Left kidney (tissue), 2 donors: ENCODE measurements around the gene DNLZ. TPM values are rescaled to one million over a fixed set of nuclear protein-coding genes. Genes with fewer than 3 reads are reported as not detected.
"Not testable (repeated sequence)": the region's sequence is repeated elsewhere in the genome, so short reads cannot be mapped to it uniquely, and the experiment has no call there.

Source experiments
- DNase-seq: peaks from one replicate; pipeline ENCODE4 v3.0.0-alpha.2; 2013
- polyA plus RNA-seq: library from polyadenylated mRNA; unstranded; fragments of 120-200 nt; gene quantifications from one replicate; pipeline ENCODE4 v1.2.1, GENCODE V29; 2013; ENCODE audit not compliant: insufficient read length

DNLZ gene
- polyA plus RNA-seq, 1 donor = 4.3 TPM

DNA sequence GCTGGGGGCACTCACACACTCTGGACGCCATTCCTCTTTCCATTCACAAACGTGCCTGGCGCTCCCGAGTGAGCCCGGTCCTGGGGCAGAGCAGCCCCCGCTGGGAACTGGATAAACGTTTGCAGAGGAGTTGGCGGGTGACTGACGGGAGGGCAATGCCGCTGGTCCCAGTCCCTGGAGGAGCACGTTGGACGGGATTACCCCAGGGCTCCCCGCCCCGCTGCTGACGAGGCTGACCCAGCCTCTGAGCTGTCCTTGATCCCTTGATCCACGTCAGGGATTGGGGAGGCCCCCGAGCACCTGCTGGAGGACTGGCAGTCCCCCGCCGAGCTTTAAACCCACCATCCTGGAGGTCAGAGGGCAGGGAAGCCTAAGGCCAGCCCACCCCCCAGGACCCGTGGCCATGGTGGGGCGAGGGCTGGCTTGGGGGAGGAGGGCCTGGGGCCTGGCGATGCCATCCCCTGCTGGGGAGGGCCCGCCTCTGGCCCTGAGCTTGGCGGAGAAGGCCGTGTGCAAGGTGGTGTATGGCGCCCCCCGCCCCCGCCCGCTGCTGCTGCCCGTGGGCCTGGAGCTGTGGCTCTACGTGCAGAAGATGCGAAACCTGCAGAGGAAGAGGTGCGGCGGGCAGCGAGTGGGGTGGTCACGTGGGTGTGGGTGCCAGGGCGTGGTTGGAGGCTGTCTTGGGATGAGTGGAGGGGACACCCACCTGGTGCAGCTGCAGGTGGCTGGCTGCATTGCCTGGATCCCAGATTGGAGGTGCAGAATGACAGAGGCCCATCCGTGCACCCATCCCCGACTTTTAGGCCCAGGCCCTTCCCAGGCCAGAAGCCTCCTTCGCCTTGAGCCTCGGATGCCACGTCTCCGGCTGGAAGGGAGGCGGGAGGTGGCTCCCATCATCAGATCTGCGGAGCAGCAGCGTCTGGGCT, 31.7 kb downstream of the DNLZ start:
- DNase-seq = no peak

DNA sequence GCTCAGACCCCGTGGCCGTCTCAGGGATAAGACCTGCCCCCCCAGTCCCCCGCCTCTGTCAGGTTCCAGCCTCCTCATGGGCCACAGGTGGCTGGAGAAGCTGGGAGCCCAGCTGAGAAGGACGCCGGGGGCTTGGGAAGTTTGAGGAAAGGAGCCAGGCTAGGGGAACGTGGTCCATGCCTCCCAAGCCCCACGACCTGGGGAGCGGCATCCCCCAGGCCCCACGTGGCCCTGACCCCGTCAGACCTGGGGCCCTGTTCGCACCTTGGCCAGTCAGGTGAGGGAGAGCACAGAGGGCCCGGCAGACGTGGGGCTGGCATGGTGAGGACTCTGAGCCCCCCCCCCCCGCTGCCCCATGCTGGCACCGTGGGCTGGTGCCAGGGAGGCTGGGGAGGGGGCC, 32.5 kb downstream of the DNLZ start:
- DNase-seq = no peak

DNA sequence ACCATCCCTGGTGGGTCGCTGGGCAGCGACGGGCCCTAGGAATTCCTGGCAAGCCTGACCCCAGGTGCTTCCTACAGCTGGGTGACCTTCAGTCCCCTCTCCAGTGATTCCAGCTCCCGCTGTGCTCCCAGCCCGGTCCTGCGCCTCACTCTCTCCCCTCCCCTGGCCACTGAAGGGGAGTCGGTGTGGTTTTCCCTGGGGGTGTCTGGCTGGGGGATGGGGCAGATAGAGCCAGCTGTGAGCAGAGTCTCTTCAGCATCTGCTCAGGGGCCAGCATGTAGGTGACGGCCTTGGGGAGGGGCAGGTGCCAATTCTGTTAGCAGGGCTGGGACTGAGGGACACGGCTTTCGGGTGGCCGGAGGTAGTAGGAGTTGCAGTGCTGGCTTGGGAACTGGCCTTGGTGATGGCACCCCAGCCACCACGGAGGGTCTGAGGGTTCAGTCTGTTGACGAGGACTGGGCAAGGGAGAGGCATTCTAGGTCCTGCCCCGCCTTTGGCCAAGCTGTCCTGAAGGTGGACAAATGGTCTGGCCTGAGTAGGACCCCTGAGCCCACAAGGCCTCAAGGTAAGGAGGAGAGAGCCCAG, 33.0 kb downstream of the DNLZ start:
- DNase-seq = no peak

DNA sequence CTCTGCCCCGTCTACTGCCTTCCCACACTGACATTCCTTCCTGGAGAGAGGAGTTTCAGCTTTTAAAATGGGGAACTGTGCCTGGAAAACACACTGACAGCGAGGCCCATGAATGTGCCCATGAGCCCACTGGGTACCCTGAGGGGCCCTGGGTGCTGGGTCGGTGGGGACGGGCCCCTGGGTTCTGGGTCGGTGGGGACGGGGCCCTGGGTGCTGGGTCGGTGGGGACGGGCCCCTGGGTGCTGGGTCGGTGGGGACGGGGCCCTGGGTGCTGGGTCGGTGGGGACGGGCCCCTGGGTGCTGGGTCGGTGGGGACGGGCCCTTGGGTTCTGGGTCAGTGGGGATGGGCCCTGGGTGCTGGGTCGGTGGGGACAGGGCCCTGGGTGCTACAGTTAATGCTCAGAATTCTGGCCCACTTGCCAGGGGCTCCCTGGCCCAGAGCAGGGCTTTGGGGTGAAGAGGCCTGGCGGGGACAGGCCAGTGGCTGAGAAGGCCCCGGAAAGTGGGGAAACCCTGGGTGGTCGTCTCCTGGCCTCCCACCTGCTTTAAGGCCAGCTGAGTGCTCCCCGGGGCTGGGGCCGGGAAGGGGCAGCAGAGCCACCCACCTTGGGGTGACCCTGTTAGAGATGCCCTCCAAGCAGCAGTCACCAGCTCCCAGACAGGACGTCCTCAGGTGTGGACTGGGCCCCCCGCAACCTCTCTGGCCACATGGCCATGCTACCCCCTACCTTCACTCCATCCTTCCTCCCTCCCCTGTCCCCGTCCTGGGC, 33.7 kb downstream of the DNLZ start:
- DNase-seq = no peak

DNA sequence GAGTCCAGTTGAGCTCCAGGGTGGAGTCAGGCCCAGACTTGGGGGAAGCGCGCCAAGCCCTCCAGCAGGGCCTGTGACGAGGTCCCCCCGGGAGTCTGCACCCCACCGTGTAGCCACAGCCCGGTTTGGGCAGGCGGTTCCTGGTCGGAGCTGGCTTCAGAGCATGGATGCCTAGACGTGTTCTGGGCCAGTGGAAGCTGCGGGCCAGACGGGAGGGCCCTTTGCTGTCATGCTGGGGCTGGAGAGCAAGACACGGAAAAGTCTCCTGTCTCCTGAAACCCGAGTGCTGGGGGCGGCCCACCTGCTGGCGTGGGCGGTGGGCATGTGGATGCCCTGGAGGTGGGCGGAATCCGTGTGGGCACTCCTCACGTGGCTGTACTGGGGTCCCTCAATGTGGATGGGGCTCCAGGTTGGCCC, 34.3 kb downstream of the DNLZ start:
- no peak for DNase-seq

- no peak for DNase-seq
Observed at GRCh38 chr9:136328622-136329041, 34.9 kb downstream of the DNLZ start.

- DNase-seq = no peak
Observed at GRCh38 chr9:136328011-136328621, 35.4 kb downstream of the DNLZ start.

GRCh38 chr9:136327304-136327974, 36.1 kb downstream of the DNLZ start, which contains the start of gene GPSM1:
Gene GPSM1 (plus strand): TSS chr9:136327539. CDS start chr9:136327696, 157 bp downstream.
- DNase-seq = no peak

GRCh38 chr9:136326761-136327303, 36.7 kb downstream of the DNLZ start:
- no peak for DNase-seq

DNA sequence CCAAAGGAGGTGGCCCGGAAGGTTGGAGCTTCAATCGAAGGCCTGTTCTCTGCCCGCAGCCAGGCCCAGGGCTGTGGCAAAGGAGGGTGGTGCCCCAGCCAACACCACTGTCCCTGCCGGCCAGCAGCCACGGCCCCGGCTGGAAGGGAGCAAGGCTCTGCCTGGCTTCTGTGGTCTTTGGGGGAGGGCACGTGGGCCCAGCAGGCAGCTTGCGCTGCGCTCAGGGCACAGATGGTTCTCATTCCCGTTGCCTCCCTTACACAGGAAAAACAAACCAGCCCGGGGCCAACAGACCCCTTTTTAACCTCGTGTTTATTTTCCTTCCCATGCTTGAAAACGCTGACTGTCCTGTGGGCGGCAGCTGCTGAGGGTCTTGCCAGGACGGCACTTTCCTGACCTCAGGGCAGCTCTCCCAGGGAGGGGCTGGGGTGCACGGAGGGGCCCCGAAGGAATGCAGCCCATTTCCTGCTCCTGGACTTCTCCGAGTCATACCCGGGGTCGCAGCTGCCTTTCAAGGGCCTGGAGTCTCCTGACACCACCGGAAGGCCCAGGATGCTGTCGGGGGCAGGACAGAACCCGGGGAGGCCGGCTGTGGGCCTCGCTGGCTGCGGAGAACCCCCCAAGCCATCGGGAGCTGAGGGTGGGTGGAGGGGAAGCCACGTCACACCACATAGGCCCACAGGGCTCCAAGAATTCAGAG, 37.3 kb downstream of the DNLZ start:
- DNase-seq = no peak

DNA sequence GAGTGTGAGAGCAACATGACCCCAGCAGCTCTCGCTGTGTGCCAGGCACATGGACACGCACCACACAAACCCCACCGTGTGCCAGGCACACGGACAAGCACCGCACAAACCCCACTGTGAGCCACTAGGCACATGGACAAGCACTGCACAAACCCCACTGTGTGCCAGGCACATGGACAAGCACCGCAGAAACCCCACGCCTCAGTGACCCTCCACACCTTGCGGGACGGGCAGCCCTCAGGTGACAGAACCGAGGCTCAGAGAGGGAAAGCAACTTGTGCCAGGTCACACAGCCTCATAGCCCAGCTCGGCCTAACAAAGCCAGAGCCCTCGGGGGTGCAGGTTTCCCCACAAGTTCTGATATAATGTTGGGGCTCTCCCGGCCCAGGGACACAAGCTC, 38.2 kb downstream of the DNLZ start:
- DNase-seq = no peak

- DNase-seq = no peak
Observed at GRCh38 chr9:136324501-136325300, 38.8 kb downstream of the DNLZ start.

- no peak for DNase-seq
Observed at GRCh38 chr9:136323371-136323789, 40.2 kb downstream of the DNLZ start.

DNA sequence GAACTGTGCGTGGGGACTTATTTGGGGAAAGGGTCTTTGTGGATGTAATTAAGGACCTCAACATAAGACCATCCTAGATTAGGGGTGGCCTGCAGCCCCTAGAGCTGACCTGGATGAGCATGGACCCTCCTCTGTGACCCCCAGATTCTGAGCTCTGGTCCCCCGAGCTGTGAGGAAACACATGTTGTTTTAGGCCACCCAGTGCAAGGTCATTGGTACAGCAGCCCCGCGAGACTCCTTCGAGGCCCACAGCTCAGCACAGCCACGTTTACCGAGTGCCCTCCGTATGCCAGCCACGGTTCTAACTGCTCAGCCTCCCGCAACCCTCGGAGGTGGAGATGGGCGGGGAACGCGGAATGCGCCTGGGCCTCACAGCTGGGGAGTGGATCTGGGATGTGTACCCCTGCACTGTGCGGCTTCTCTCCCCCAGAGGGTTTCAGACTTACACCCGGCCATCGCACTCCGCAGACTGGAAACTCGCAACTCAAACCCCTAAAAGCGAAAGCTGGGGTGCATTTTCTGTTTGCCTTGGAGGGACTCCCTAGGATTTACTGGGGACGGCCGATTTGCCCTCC, 40.7 kb downstream of the DNLZ start:
- no peak for DNase-seq

DNA sequence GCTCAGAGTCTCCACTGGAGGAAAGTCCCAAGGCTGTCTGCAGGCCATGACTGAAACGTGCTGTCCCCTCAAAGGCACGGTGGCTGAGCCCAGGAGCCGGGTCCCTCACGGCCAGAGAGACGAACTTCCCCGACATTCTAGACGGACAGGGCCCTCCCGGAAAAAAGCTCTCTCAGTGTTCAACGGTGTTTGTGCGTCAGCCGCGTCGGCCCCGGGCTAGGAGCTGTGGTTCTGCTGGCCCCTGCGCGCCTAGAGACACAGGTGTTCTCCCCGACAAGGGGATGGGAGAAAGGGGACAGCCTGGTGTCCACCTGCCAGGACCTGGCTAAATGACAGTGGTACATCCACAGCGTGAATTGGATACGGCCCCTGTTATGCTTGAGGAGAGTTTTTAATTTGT, 42.0 kb downstream of the DNLZ start:
- no peak for DNase-seq

- DNase-seq = not testable (repeated sequence)
Observed at GRCh38 chr9:136320972-136321371, 42.6 kb downstream of the DNLZ start.

DNA sequence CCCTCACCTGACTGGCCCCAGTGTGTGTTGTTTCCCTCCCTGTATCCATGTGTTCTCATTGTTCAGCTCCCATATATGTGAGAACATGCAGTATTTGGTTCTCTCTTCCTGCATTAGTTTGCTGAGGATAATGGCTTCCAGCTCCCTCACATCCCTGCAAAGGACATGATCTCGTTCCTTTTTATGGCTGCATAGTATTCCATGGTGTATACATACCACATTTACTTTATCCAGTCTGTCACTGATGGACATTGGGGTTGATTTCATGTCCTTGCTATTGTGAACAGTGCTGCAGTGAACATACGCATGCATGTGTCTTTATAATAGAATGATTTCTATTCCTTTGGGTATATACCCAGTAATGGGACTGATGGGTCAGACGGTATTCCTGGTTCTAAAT, 43.6 kb downstream of the DNLZ start:
- DNase-seq = not testable (repeated sequence)

DNA sequence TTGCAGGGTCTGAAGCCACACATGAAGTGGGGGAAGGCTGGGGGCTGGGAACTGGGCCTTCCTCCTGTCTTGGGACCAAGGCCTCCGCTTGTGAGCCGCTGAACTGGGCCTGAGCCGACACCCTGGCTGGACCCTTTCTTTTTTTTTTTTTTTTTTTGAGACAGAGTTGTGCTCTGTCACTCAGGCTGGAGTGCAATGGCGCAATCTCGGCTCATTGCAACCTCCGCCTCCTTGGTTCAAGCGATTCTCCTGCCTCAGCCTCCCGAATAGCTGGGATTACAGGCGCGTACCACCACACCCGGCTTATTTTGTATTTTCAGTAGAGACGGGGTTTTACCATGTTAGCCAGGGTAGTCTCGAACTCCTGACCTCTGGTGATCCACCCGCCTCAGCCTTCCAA, 44.3 kb downstream of the DNLZ start:
- DNase-seq = not testable (repeated sequence)

DNA sequence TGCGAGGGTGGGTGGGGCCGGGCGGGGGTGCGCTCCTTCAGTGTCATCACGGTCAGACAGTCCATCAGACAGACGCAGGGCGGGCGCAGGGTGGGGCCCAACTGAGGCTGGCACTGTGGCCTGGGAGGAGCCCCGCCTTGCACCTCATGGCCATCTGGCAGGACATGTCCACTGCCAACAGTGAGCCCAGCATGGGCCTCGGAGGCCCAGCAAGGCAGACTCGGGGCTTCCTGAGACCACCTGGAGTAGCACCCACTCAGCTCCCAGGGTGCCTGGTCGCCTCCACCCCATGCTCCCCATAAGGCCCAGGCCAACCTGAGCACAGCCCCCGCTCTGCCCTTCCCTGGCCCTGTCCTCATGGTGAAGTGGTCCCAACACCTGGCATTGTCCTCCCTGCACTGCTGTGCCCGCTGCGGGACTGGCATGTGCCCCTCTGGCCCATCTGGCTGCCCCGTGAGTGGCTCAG, 44.7 kb downstream of the DNLZ start:
- no peak for DNase-seq
